Neutrophil (primary cell): Measurements from ENCODE around the gene MMP14.

Experiments
- H3K27ac ChIP-seq: fragments of 200-600 bp; sonication (generic); 2 replicates; pipeline ENCODE4 v1.5.1; 2016; ENCODE audit warnings: mild to moderate bottlenecking, moderate library complexity
- H3K27me3 ChIP-seq: fragments of 200-600 bp; sonication (generic); 2 replicates; pipeline ENCODE4 v1.6.0; 2016; ENCODE audit warnings: mild to moderate bottlenecking
- H3K36me3 ChIP-seq: fragments of 200-600 bp; sonication (generic); 2 replicates; pipeline ENCODE4 v1.5.1; 2017
- H3K4me1 ChIP-seq, 2 experiments: fragments of 200-600 bp in 1 of 2; sonication (generic) in 1 of 2; 1 replicate in 1 of 2; 2 replicates in 1 of 2; pipeline versions ENCODE4 v1.5.1 to v1.6.1; 2013 to 2016; ENCODE audit warnings: low read depth in 1 of 2, low read length in 1 of 2, mild to moderate bottlenecking in 1 of 2, moderate library complexity in 1 of 2; ENCODE audit not compliant: control insufficient read depth in 1 of 2, insufficient read depth in 1 of 2
- H3K4me3 ChIP-seq, 2 experiments: fragments of 200-600 bp in 1 of 2; sonication (generic) in 1 of 2; 1 replicate in 1 of 2; 2 replicates in 1 of 2; pipeline ENCODE4 v1.5.1; 2013 to 2016; ENCODE audit warnings: low read depth in 1 of 2, low read length in 1 of 2, mild to moderate bottlenecking in 1 of 2, moderate library complexity in 1 of 2
- H3K9me3 ChIP-seq: fragments of 200-600 bp; sonication (generic); 2 replicates; pipeline ENCODE4 v1.5.1; 2016
- CTCF ChIP-seq: fragments of 200-600 bp; sonication (generic); IDR thresholded peaks from 2 replicates; pipeline ENCODE4 v1.5.1; 2016; ENCODE audit warnings: antibody characterized with exemption

Gene MMP14

GRCh38 chr14:22845103-22845394 is 8.7 kb downstream of the MMP14 start:
- Histone ChIP-seq H3K36me3 (no peaks in the 10 kb centered on the region), H3K4me3 (no peak overlapping the region), H3K9me3 (no peaks in the 10 kb centered on the region), H3K4me1 (peaks cover 4 to 7% of the 10 kb centered on the region in 2 experiments), H3K27me3 (peaks cover 19% of the 10 kb centered on the region), H3K27ac (no peak overlapping the region)
- TF ChIP-seq CTCF = no peak

GRCh38 chr14:22845821-22846625 is 9.6 kb downstream of the MMP14 start:
- peaks cover 19% of the 10 kb centered on the region for H3K27me3 ChIP-seq
- no peaks in the 10 kb centered on the region for H3K9me3 ChIP-seq
- H3K4me1 ChIP-seq = peaks cover 5 to 10% of the 10 kb centered on the region in 2 experiments
- no peak overlapping the region for H3K4me3 ChIP-seq
- H3K27ac ChIP-seq = no peak overlapping the region
- TF ChIP-seq CTCF = no peak
- H3K36me3 ChIP-seq = no peaks in the 10 kb centered on the region

- H3K27ac ChIP-seq = no peak overlapping the region
- H3K4me3 ChIP-seq = no peak overlapping the region
- no peaks in the 10 kb centered on the region for H3K36me3 ChIP-seq
- TF ChIP-seq CTCF = no peak
- no peaks in the 10 kb centered on the region for H3K9me3 ChIP-seq
- peaks cover 19% of the 10 kb centered on the region for H3K27me3 ChIP-seq
- peaks cover 14 to 18% of the 10 kb centered on the region in 2 experiments for H3K4me1 ChIP-seq
Observed at GRCh38 chr14:22846811-22847307, 10.5 kb downstream of the MMP14 start.

- peaks cover 14 to 20% of the 10 kb centered on the region in 2 experiments for H3K4me1 ChIP-seq
- H3K9me3 ChIP-seq = no peaks in the 10 kb centered on the region
- no peaks in the 10 kb centered on the region for H3K36me3 ChIP-seq
- no peak overlapping the region for H3K27ac ChIP-seq
- TF ChIP-seq CTCF = no peak
- H3K4me3 ChIP-seq = no peak overlapping the region
- H3K27me3 ChIP-seq = peaks cover 19% of the 10 kb centered on the region
Observed at GRCh38 chr14:22847661-22848341, 11.4 kb downstream of the MMP14 start.

- TF ChIP-seq CTCF = no peak
- Histone ChIP-seq H3K4me1 (peaks cover 15 to 28% of the 10 kb centered on the region in 2 experiments), H3K27me3 (peaks cover 19% of the 10 kb centered on the region), H3K9me3 (no peaks in the 10 kb centered on the region), H3K4me3 (no peak overlapping the region), H3K27ac (no peak overlapping the region), H3K36me3 (no peaks in the 10 kb centered on the region)
Observed at GRCh38 chr14:22848351-22849164, 12.2 kb downstream of the MMP14 start.
